Activated CD4-positive, CD25-positive, alpha-beta regulatory T cell (primary cell): ENCODE data around the gene TUBB1.

Experiments used
- DNase-seq, 4 experiments: peaks; one replicate each; lab custom pipeline; 2025; lab: John Stamatoyannopoulos, UW

The TUBB1 gene

DNA sequence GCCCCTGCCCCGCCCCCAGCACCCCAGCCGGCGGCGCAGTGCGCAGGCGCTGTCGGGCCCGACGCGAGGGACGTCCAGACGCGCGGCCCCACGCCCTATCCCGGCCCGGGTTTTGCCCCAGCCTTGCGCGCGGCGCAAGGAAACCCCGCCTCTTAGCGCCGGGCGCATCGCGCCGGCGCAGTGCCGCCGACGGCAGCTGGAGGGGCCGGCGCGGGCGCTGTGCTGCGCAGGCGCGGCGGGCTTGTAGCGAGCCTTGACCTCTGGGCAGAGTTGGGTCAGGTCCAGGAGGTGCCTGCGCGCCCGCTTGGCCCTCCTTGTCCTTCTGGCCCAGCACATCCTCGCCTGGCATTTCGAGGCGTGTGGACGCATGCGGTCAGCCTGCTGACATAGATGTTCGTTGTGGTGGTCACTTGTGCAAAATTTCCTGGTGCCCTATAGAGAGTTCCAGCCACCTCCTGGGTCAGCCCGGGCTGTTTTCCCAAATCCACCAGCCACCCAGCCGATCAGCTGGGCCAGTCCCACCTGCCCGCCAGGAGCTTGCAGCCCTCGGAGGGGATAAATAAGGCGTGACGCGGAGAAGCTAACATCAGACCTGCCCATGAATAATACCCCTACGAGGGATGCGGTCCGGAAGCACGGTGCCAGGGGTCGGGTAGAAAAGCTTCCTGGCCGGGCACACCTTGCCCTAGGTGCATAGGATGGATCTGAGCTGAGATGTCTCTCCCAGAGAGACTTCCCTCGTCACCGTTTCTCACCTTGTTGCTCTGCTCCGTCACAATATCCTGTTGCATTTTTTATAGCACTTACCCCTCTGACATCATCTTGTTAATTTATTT is 23.8 kb downstream of the TUBB1 start:
- peak; percentile 87 to 94 (median 90) for DNase-seq

DNA sequence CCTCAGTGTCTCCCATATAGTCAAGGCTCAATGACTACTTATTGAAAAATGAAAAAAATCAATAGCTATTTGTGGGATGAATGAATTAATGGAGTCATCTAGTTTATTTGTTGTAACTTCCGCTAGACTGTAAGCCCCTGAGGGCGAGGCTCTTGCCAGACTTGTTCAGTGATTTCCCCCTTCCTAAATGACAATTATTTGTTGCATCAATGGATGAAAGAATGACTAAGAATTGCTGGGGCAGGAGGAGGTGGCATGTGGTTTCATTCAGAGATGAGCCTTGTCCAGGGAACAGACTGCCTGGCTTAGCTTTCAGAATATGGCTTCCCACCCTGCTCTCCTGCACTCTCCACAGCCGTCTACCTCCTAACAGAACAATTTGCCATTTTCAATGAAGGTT is 24.5 kb downstream of the TUBB1 start:
- DNase-seq = no peak

DNA sequence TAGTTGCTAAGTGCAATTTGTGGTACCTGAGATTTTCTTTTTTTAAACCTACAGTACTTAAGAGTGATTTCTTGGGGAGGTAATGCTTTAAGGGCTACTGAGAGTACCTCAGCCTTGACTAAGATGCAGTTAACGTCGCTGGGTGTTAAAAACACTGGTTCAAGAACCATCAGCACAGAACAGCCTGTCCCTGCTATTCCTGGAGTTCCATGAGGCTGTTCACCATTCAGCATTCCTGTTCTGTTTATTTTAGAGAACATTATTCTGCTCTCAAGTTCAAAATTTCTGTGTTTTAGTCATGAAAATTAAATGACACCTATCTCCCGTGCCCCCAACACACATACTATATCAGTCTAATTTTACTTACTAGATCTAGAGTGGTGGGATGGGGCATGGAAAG is 25.1 kb downstream of the TUBB1 start:
- no peak for DNase-seq

GRCh38 chr20:59044796-59045195 is 25.6 kb downstream of the TUBB1 start:
- no peak for DNase-seq

- no peak for DNase-seq
These were observed 27.6 kb downstream of the TUBB1 start for GRCh38 chr20:59046862-59047261.

DNA sequence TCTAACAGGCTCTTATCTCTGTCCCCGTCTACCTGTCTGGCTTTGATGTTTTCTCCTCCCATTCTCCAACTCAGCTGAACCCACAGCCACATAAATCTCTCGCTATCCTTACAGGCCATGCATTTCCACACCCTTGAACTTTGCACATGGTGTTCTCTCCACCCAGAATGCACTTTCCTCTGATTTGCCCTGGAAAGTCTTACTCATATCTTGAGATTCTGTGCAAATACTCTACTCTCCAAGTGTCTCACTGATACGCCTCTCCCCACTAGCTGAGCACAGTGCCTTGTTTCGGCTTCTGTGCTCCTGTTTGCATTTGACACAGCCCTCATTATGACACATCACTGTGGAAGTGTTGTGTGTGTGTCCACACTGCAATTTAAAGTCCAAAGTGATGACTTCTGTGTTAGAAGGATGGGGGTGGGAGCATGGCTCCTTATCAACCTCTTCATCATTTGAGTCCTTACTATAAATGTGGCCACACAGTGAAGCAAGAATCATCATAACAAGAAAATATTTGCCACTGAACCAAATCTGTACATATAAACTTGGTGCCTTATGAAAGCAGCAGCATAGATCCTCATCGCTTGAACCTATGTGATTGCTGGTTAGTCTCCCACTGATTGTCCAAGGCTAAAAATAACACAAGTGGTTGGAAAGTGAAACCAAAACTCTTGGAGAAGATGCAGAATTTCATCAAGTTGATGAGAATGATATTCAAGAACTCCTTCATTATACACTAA is 28.9 kb downstream of the TUBB1 start:
- DNase-seq = no peak

- DNase-seq = no peak
These were observed 29.4 kb downstream of the TUBB1 start for GRCh38 chr20:59048681-59049030.

GRCh38 chr20:59050437-59050836 is 31.2 kb downstream of the TUBB1 start:
- no peak for DNase-seq

DNA sequence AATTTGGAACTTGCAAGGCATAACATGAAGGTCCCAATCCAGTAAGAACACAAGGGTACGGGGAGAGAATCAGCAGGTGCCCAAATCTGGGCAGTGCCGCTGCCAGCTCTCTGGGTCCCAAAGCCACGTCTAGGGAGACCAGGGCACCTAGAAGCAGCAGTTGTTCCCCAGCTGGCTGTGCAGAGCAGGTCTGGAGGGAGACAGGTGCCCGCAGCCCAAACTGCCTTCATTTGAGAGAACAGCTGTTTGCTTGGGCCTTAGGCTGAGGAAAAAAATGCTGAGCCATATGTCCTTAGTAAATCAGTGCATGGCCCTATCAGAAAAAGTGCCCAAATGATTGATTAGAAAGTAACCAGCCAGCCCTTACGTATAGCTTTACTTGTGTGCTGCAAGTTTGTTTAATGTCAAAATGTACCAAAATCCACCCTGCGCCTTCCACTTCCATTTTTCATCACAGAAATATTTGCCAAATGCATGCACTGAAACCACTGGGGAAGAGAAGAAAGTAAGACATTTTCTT is 32.5 kb downstream of the TUBB1 start:
- no peak for DNase-seq

- DNase-seq = no peak
These were observed 36.1 kb downstream of the TUBB1 start for GRCh38 chr20:59055302-59055701.

- no peak for DNase-seq
These were observed 42.9 kb downstream of the TUBB1 start for GRCh38 chr20:59062081-59062480.

- DNase-seq = no peak
These were observed 44.4 kb downstream of the TUBB1 start for GRCh38 chr20:59063358-59064213.

- DNase-seq = no peak
These were observed 45.0 kb downstream of the TUBB1 start for GRCh38 chr20:59064214-59064722.

- DNase-seq = no peak
These were observed 49.3 kb downstream of the TUBB1 start for GRCh38 chr20:59068534-59068933.

DNA sequence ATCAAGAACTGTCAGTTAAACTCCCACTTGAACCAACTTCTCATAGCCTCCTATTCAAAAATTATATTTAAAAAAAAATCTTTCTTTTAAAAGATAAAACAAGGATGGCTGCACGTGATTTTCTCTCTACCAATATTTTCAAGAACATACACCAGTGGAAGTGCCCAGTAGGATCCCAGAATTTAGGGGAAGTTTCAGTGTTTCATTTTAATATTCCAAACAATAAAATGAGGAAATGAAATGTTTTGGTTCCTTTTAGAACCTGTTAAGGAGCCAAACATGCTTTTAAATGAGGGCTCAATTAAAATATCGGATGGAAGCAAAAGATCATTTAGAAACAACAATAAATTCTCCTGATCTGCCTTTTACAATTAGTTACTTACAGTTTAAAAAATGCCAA is 49.8 kb downstream of the TUBB1 start:
- DNase-seq = no peak

DNA sequence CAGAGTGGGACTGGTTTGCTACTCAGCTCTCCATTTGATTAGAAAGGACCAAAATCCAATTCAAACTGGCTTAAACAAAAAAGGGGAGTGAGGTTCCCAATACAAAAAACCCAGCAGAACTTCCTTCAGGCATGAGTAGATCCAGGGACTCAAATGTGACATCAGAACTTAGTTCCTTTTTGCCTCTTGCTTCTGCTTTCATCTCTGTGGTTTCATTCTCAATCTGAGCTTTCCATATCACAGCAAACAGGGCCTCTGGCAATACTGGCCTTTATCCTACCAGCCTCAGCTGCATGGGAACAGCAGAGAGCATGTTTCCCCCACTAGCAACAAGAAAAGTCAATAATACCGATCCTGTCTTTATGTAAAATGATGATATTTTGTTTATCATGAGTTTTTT is 52.0 kb downstream of the TUBB1 start:
- DNase-seq = no peak

GRCh38 chr20:59073582-59073981 is 54.4 kb downstream of the TUBB1 start:
- DNase-seq = no peak

DNA sequence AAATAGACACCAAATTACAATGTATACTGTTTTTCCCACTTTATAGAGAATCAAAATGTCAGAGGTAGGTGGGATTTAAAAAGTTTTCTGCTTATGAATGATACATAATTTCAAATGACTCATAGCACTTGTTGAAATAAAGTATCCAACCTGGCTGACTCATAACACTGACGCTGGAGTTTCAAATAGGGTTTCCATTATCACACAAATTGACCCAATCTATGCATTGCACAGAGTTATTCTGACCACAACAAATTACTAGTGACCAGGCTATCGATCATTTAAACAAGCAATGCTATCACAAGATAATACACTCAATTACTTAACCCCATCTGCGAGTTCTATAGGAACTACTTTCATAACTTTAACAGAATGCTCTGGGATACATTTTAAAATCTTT is 55.2 kb downstream of the TUBB1 start:
- DNase-seq = no peak

GRCh38 chr20:59075934-59076508 is 56.8 kb downstream of the TUBB1 start:
- no peak for DNase-seq
